ENCODE measurements around the gene PCK2. TPM values are rescaled to one million over a fixed set of nuclear protein-coding genes. Genes with fewer than 3 reads are reported as not detected.

PCK2 gene
- total and polyA plus RNA-seq, 2 of the 13 experiments (the other 11 are each of a cell fraction or from before 2014, with no cell fraction given) = 129 to 272 TPM

DNA sequence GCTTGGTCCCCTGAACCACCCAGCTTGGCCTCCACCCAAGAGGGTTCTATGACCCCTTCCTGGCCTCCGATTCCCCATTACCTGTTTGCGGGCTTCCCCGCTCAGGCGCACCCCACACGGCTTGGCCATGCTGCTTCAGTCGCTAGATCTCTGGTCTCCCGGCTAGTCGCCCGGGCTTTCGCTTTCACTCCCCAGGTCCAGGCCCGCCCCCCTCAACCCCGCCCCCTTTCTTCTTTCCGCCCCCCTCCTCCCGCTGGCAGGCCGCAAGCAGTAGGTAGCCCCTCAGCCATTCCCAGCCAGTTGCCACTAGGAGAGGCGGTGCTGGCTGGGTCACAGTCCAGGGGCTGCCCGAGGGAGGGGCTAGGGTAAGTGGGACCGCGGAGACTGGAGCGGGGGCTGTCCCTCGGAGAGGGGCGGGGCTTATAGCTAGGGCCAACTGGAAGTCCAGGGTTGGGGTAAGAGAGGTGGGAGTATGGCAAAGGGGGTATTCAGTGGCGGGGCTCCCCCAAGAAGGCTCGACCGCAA is 52.4 kb downstream of the PCK2 start, which contains the start of gene PSME2 (continued):
- TF ChIP-seq, protein P1, sequence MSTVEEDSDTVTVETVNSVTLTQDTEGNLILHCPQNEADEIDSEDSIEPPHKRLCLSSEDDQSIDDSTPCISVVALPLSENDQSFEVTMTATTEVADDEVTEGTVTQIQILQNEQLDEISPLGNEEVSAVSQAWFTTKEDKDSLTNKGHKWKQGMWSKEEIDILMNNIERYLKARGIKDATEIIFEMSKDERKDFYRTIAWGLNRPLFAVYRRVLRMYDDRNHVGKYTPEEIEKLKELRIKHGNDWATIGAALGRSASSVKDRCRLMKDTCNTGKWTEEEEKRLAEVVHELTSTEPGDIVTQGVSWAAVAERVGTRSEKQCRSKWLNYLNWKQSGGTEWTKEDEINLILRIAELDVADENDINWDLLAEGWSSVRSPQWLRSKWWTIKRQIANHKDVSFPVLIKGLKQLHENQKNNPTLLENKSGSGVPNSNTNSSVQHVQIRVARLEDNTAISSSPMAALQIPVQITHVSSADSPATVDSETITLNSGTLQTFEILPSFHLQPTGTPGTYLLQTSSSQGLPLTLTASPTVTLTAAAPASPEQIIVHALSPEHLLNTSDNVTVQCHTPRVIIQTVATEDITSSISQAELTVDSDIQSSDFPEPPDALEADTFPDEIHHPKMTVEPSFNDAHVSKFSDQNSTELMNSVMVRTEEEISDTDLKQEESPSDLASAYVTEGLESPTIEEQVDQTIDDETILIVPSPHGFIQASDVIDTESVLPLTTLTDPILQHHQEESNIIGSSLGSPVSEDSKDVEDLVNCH (CRISPR knock-in tag; IDR thresholded peaks at IDR 0.05) = no peak
- TF ChIP-seq RBFOX2 (IDR thresholded peaks at IDR 0.05; ENCODE audit: low read depth, low read length) (0 out of 2 replicates have a peak, but pooled peaks have one; percentile 24), TEAD2 (CRISPR knock-in tag; IDR thresholded peaks at IDR 0.05) (no peak), SMARCC2 (IDR thresholded peaks at IDR 0.05) (no peak), MED13 (CRISPR knock-in tag; IDR thresholded peaks at IDR 0.05) (peak; percentile 69; the same call in 1 of the 2 replicates), KLF11 (CRISPR knock-in tag; IDR thresholded peaks at IDR 0.05) (peak; percentile 45; the same call in 1 of the 2 replicates), ZSCAN9 (CRISPR knock-in tag; IDR thresholded peaks at IDR 0.05; ENCODE audit: borderline replicate concordance) (peak; percentile 50; the same call in 1 of the 2 replicates), ZFP41 (CRISPR knock-in tag; IDR thresholded peaks at IDR 0.05; ENCODE audit: borderline replicate concordance) (0 out of 2 replicates have a peak, but pooled peaks have one; percentile 16), HOXA7 (CRISPR knock-in tag; IDR thresholded peaks at IDR 0.05) (no peak), ZEB1 (IDR thresholded peaks at IDR 0.05; ENCODE audit: insufficient replicate concordance, low read depth) (no peak), FOXA1 (IDR thresholded peaks at IDR 0.05) (no peak), FOXA1 (CRISPR knock-in tag; IDR thresholded peaks at IDR 0.05) (no peak), ZNF367 (CRISPR knock-in tag; IDR thresholded peaks at IDR 0.05; ENCODE audit: borderline replicate concordance) (no peak), ZNF772 (CRISPR knock-in tag; IDR thresholded peaks at IDR 0.05) (0 out of 2 replicates have a peak, but pooled peaks have one; percentile 30), SOX13 (IDR thresholded peaks at IDR 0.05) (peak; percentile 39), SOX13 (CRISPR knock-in tag; conservative IDR thresholded peaks at IDR 0.05 in 1 of 2, IDR thresholded peaks at IDR 0.05 in 1 of 2) (peak in 1 of 2 experiments; percentile 61; a peak in 2 of 4 replicates), ZNF550 (CRISPR knock-in tag; IDR thresholded peaks at IDR 0.05; ENCODE audit: borderline replicate concordance) (no peak), KAT2B (IDR thresholded peaks at IDR 0.05; ENCODE audit: borderline replicate concordance, low read depth, low read length) (no peak), TBP (CRISPR knock-in tag; IDR thresholded peaks at IDR 0.05) (no peak)
- TF ChIP-seq, protein P2, sequence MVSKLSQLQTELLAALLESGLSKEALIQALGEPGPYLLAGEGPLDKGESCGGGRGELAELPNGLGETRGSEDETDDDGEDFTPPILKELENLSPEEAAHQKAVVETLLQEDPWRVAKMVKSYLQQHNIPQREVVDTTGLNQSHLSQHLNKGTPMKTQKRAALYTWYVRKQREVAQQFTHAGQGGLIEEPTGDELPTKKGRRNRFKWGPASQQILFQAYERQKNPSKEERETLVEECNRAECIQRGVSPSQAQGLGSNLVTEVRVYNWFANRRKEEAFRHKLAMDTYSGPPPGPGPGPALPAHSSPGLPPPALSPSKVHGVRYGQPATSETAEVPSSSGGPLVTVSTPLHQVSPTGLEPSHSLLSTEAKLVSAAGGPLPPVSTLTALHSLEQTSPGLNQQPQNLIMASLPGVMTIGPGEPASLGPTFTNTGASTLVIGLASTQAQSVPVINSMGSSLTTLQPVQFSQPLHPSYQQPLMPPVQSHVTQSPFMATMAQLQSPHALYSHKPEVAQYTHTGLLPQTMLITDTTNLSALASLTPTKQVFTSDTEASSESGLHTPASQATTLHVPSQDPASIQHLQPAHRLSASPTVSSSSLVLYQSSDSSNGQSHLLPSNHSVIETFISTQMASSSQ (IDR thresholded peaks at IDR 0.05; ENCODE audit: low read depth) = 0 out of 2 replicates have a peak, but pooled peaks have one; percentile 5
- TF ChIP-seq, protein P2 (CRISPR knock-in tag; IDR thresholded peaks at IDR 0.05; ENCODE audit: borderline replicate concordance) = peak; percentile 60; the same call in 1 of the 2 replicates
- TF ChIP-seq, protein P3, sequence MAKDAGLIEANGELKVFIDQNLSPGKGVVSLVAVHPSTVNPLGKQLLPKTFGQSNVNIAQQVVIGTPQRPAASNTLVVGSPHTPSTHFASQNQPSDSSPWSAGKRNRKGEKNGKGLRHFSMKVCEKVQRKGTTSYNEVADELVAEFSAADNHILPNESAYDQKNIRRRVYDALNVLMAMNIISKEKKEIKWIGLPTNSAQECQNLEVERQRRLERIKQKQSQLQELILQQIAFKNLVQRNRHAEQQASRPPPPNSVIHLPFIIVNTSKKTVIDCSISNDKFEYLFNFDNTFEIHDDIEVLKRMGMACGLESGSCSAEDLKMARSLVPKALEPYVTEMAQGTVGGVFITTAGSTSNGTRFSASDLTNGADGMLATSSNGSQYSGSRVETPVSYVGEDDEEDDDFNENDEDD (CRISPR knock-in tag; IDR thresholded peaks at IDR 0.05; ENCODE audit: borderline replicate concordance) = peak; percentile 47; the same call in 1 of the 2 replicates
- TF ChIP-seq, protein P4, sequence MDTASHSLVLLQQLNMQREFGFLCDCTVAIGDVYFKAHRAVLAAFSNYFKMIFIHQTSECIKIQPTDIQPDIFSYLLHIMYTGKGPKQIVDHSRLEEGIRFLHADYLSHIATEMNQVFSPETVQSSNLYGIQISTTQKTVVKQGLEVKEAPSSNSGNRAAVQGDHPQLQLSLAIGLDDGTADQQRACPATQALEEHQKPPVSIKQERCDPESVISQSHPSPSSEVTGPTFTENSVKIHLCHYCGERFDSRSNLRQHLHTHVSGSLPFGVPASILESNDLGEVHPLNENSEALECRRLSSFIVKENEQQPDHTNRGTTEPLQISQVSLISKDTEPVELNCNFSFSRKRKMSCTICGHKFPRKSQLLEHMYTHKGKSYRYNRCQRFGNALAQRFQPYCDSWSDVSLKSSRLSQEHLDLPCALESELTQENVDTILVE (CRISPR knock-in tag; IDR thresholded peaks at IDR 0.05) = peak; percentile 64; the same call in 1 of the 2 replicates
